NB4 (cell line): ENCODE data around the gene SORBS1.

ENCODE experiments used
- MYC ChIP-seq: IDR thresholded peaks from 2 replicates; pipeline ENCODE4 v1.6.1; 2011; ENCODE audit warnings: low read depth, low read length
- POLR2A ChIP-seq: IDR thresholded peaks from 2 replicates; pipeline ENCODE4 v1.6.1; 2011; ENCODE audit warnings: mild to moderate bottlenecking; ENCODE audit not compliant: insufficient read length; ENCODE audit errors: extremely low read depth
- TF ChIP-seq, protein P1 (sequence below): IDR thresholded peaks from one replicate; pipeline ENCODE4 v1.5.1; 2012; ENCODE audit warnings: low read depth, low read length
- TF ChIP-seq, protein P2 (sequence below): IDR thresholded peaks from 2 replicates; pipeline ENCODE4 v1.6.1; 2011; ENCODE audit warnings: low read depth, low read length

DNA sequence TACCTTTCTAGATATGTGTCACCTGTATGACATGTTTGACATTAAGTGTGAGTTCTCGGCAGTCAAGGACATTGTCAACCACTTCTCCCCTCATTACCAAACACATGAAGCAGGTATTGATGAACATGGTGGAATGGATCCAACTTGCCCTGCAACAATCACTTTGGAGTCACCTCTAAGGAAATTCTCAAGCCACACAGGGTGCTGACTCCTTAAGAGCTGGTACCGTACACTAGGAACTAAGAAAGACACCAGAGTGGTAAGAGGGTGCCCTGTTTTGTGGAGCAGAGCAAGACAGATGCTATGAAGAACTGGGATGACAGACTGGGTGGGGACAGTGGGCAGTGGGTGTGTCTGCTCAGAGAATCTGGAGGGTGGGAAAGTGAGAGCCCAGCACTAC, 17.4 kb upstream of the SORBS1 start:
- TF ChIP-seq POLR2A, result no peak
- TF ChIP-seq, protein P1, sequence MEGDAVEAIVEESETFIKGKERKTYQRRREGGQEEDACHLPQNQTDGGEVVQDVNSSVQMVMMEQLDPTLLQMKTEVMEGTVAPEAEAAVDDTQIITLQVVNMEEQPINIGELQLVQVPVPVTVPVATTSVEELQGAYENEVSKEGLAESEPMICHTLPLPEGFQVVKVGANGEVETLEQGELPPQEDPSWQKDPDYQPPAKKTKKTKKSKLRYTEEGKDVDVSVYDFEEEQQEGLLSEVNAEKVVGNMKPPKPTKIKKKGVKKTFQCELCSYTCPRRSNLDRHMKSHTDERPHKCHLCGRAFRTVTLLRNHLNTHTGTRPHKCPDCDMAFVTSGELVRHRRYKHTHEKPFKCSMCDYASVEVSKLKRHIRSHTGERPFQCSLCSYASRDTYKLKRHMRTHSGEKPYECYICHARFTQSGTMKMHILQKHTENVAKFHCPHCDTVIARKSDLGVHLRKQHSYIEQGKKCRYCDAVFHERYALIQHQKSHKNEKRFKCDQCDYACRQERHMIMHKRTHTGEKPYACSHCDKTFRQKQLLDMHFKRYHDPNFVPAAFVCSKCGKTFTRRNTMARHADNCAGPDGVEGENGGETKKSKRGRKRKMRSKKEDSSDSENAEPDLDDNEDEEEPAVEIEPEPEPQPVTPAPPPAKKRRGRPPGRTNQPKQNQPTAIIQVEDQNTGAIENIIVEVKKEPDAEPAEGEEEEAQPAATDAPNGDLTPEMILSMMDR, result no peak
- TF ChIP-seq, protein P2, sequence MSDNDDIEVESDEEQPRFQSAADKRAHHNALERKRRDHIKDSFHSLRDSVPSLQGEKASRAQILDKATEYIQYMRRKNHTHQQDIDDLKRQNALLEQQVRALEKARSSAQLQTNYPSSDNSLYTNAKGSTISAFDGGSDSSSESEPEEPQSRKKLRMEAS, result no peak
- TF ChIP-seq MYC, result no peak
